IMR-90 (cell line): Measurements from ENCODE around the gene ZNF827. TPM values are rescaled to one million over a fixed set of nuclear protein-coding genes. Genes with fewer than 3 reads are reported as not detected.

Experiments used
- ATAC-seq: fragments of 200-7000 bp; cut with Tn5 transposase; 2 replicates; pipeline ENCODE4 v1.9.1; 2020; ENCODE audit warnings: low read depth, mild to moderate bottlenecking, moderate library complexity
- BruUV-seq: library from RNA; stranded (reverse); fragments of 400-500 nt; replicated peaks from 2 replicates; lab custom pipeline; 2021; lab: Mats Ljungman, UMichigan
- CTCF ChIA-PET: fragments of 300-600 bp; formaldehyde crosslinking; extraction: SDS; loops from one replicate; lab custom pipeline; 2021; ENCODE audit warnings: antibody characterized with exemption; lab: Yijun Ruan, JAX
- POLR2A ChIA-PET: fragments of 300-600 bp; sonication (Branson Sonifier 250); formaldehyde crosslinking; loops from one replicate; lab custom pipeline; 2022; ENCODE audit warnings: antibody characterized with exemption; ENCODE audit not compliant: unreplicated experiment; lab: Charles Lee
- DNase-seq: peaks from one replicate; pipeline ENCODE4 v3.0.0; 2013
- H2AFZ ChIP-seq: replicated peaks from 2 replicates; pipeline ENCODE3; 2013; ENCODE audit warnings: low read length, mild to moderate bottlenecking; ENCODE audit not compliant: poor library complexity
- H2AK5ac ChIP-seq: 2 replicates; pipeline ENCODE4 v1.6.1; 2013; ENCODE audit warnings: low read depth, low read length, inconsistent platforms
- H2AK9ac ChIP-seq: replicated peaks from 2 replicates; pipeline ENCODE3; 2013; ENCODE audit warnings: mild to moderate bottlenecking, low read depth, low read length, moderate library complexity; ENCODE audit not compliant: poor library complexity
- H2BK120ac ChIP-seq: 2 replicates; pipeline ENCODE4 v1.6.1; 2013; ENCODE audit warnings: low read depth, low read length, inconsistent platforms
- H2BK15ac ChIP-seq: 3 replicates; pipeline ENCODE4 v1.6.1; 2013; ENCODE audit warnings: low read depth, low read length, inconsistent platforms
- H2BK20ac ChIP-seq: 2 replicates; pipeline ENCODE4 v1.6.1; 2013; ENCODE audit warnings: low read depth, mild to moderate bottlenecking, inconsistent platforms, low read length, moderate library complexity
- H2BK5ac ChIP-seq: 2 replicates; pipeline ENCODE4 v1.6.1; 2013; ENCODE audit warnings: mild to moderate bottlenecking, low read depth, low read length, inconsistent platforms; ENCODE audit not compliant: poor library complexity, severe bottlenecking
- H3K14ac ChIP-seq: replicated peaks from 2 replicates; pipeline ENCODE4 v1.6.1; 2013; ENCODE audit warnings: low read depth, low read length, inconsistent platforms
- H3K18ac ChIP-seq: 2 replicates; pipeline ENCODE4 v1.6.1; 2013; ENCODE audit warnings: low read depth, low read length, control low read depth
- H3K23ac ChIP-seq: 2 replicates; pipeline ENCODE4 v1.6.1; 2013; ENCODE audit warnings: low read depth, low read length, inconsistent platforms
- H3K27ac ChIP-seq: 2 replicates; pipeline ENCODE4 v1.5.1; 2013; ENCODE audit warnings: mild to moderate bottlenecking, control low read depth, low read length; ENCODE audit not compliant: insufficient read depth
- H3K27me3 ChIP-seq: 2 replicates; pipeline ENCODE4 v1.6.1; 2013; ENCODE audit warnings: low read length; ENCODE audit not compliant: control insufficient read depth, insufficient read depth
- H3K36me3 ChIP-seq: 2 replicates; pipeline ENCODE4 v1.6.1; 2013; ENCODE audit warnings: low read length, mixed read lengths; ENCODE audit not compliant: control insufficient read depth, insufficient read depth
- H3K4ac ChIP-seq: 2 replicates; pipeline ENCODE4 v1.6.1; 2013; ENCODE audit warnings: low read depth, low read length, inconsistent platforms
- H3K4me1 ChIP-seq: 2 replicates; pipeline ENCODE4 v1.6.1; 2013; ENCODE audit warnings: low read length, mixed read lengths; ENCODE audit not compliant: control insufficient read depth, insufficient read depth
- H3K4me2 ChIP-seq: 2 replicates; pipeline ENCODE4 v1.6.1; 2013; ENCODE audit warnings: low read depth, mild to moderate bottlenecking, control low read depth, low read length, moderate library complexity
- H3K4me3 ChIP-seq: 2 replicates; pipeline ENCODE4 v1.5.1; 2013; ENCODE audit warnings: low read depth, mild to moderate bottlenecking, control low read depth, low read length, moderate library complexity; ENCODE audit not compliant: insufficient read depth
- H3K56ac ChIP-seq: 2 replicates; pipeline ENCODE4 v1.6.1; 2013; ENCODE audit warnings: low read length, inconsistent platforms; ENCODE audit not compliant: insufficient read depth; ENCODE audit errors: extremely low read depth
- H3K79me1 ChIP-seq, 2 experiments: 2 replicates each; pipeline ENCODE4 v1.6.1; 2013; ENCODE audit warnings: low read length in 2 of 2, inconsistent platforms in 1 of 2, low read depth in 1 of 2
- H3K9ac ChIP-seq: 2 replicates; pipeline ENCODE4 v1.6.1; 2013; ENCODE audit warnings: low read depth, low read length, control low read depth
- H3K9me1 ChIP-seq: 2 replicates; pipeline ENCODE4 v1.6.1; 2013; ENCODE audit warnings: low read length, inconsistent platforms; ENCODE audit not compliant: insufficient read depth
- H3K9me3 ChIP-seq: 2 replicates; pipeline ENCODE4 v1.6.1; 2013; ENCODE audit warnings: low read length; ENCODE audit not compliant: control insufficient read depth, insufficient read depth
- H4K20me1 ChIP-seq: 2 replicates; pipeline ENCODE4 v1.6.1; 2013; ENCODE audit warnings: low read length, inconsistent platforms; ENCODE audit not compliant: insufficient read depth
- H4K5ac ChIP-seq: 2 replicates; pipeline ENCODE4 v1.6.1; 2013; ENCODE audit warnings: mild to moderate bottlenecking, low read depth, low read length, control low read depth
- H4K8ac ChIP-seq, 2 experiments: 2 replicates each; pipeline ENCODE4 v1.6.1; 2013; ENCODE audit warnings: low read depth in 2 of 2, low read length in 2 of 2, control low read depth in 1 of 2, inconsistent platforms in 1 of 2
- H4K91ac ChIP-seq: 2 replicates; pipeline ENCODE4 v1.6.1; 2013; ENCODE audit warnings: low read depth, low read length, inconsistent platforms; ENCODE audit not compliant: insufficient read depth
- POLR2A ChIP-seq: IDR thresholded peaks from 2 replicates; pipeline ENCODE4 v1.6.1; 2012; ENCODE audit warnings: mild to moderate bottlenecking, low read depth, low read length
- USF2 ChIP-seq: fragments of 150-350 bp; IDR thresholded peaks from 2 replicates; pipeline ENCODE4 v1.6.1; 2017; ENCODE audit warnings: mild to moderate bottlenecking, antibody characterized with exemption, low read length, low read depth
- WGBS, 2 experiments: methylation state at CpG; one replicate each; pipeline versions ENCODE4 v1.1.5 to v1.1.7; 2013; ENCODE audit warnings: missing lambda C conversion rate in 2 of 2; ENCODE audit not compliant: insufficient read length in 1 of 2; ENCODE audit errors: extremely low coverage in 2 of 2; 5-methylcytosine and 5-hydroxymethylcytosine counted together
- dilution Hi-C: fragments of 300-500 bp; cut with HindIII; formaldehyde crosslinking; loops from one replicate; pipeline ENCODE4 v1.14.3; 2018; ENCODE audit warnings: low sequenced_read_pairs; ENCODE audit not compliant: unreplicated experiment
- in situ Hi-C: fragments of 300-500 bp; cut with MboI; formaldehyde crosslinking; loops from 3 replicates; pipeline ENCODE4 v1.14.3; 2019; ENCODE audit warnings: low sequenced_read_pairs, inconsistent platforms, mixed read lengths
- intact Hi-C: fragments of 100-400 bp; cut with micrococcal nuclease; formaldehyde crosslinking; loops from 2 replicates; pipeline ENCODE4 v1.10.0; 2022
- polyA plus RNA-seq, 3 experiments: library from polyadenylated mRNA; depleted of rRNA; stranded (reverse); fragments of >200 nt; gene quantifications; 2 replicates each; pipeline ENCODE4 v1.2.3, GENCODE V29; 2012; ENCODE audit warnings: low replicate concordance in 1 of 3
- total RNA-seq: library from RNA; depleted of rRNA; stranded (reverse); fragments of >200 nt; gene quantifications from 2 replicates; pipeline ENCODE4 v1.2.3, GENCODE V29; 2012

Gene ZNF827
- total and polyA plus RNA-seq, 2 of the 4 experiments (the other 2 are of a cell fraction) = 6.6 to 31.7 TPM

- DNase-seq (no peak), ATAC-seq (no peak)
- H2BK15ac ChIP-seq = no peak overlapping the region
- peaks cover 12% of the 10 kb centered on the region for H3K4me1 ChIP-seq
- H3K9ac ChIP-seq = no peak overlapping the region
- no peak overlapping the region for H2BK20ac ChIP-seq
- peaks cover 9% of the 10 kb centered on the region for H3K36me3 ChIP-seq
- H4K8ac ChIP-seq = no peak overlapping the region
- no peak overlapping the region for H2AK9ac ChIP-seq
- H3K4ac ChIP-seq = no peak overlapping the region
- no peaks in the 10 kb centered on the region for H4K20me1 ChIP-seq
- H3K4me2 ChIP-seq = no peak overlapping the region
- no peak overlapping the region for H2BK5ac ChIP-seq
- no peaks in the 10 kb centered on the region for H3K9me3 ChIP-seq
- no peak overlapping the region for H3K4me3 ChIP-seq
- H4K91ac ChIP-seq = no peak overlapping the region
- H2AFZ ChIP-seq = no peak overlapping the region
- BruUV-seq = no TSS peak
- dilution Hi-C loops = no loop called here
- in situ Hi-C loops = no loop called here
- no peak overlapping the region for H4K5ac ChIP-seq
- H3K27ac ChIP-seq = no peak overlapping the region
- TF ChIP-seq POLR2A (no peak), USF2 (no peak)
- no peak overlapping the region for H2BK120ac ChIP-seq
- no peak overlapping the region for H3K18ac ChIP-seq
- H3K27me3 ChIP-seq = no peaks in the 10 kb centered on the region
- H3K14ac ChIP-seq = no peak overlapping the region
- intact Hi-C loops = no loop called here
- POLR2A ChIA-PET = no interaction called here
- 100% methylated on average over 2 of the region's 4 CpGs; no CpG with 5 or more reads in 1 of the 2 experiments for WGBS, 2 experiments
- CTCF ChIA-PET = no interaction called here
- no peak overlapping the region for H2AK5ac ChIP-seq
- H3K9me1 ChIP-seq = peaks cover 16% of the 10 kb centered on the region
- H3K79me1 ChIP-seq = peaks cover 5 to 10% of the 10 kb centered on the region in 2 experiments; a peak in 1 of 4 replicates
- no peak overlapping the region for H3K56ac ChIP-seq
- H3K23ac ChIP-seq = no peak overlapping the region
Measured at GRCh38 chr4:145823743-145824142, 114.9 kb downstream of the ZNF827 start.
